Mesenchymal stem cell (in vitro differentiated cells and primary cell): Measurements from ENCODE around the gene PDP2.
A peak's percentile ranks its signal among the peaks of the same experiment; 100 is the strongest.

Experiments used
- DNase-seq: peaks from one replicate; pipeline ENCODE4 v3.0.0-alpha.2; 2013
- H2AFZ ChIP-seq: one replicate; pipeline ENCODE4 v1.6.1; 2013; ENCODE audit warnings: low read depth, mild to moderate bottlenecking, control low read depth, inconsistent platforms, low read length, moderate library complexity
- H2AK5ac ChIP-seq: 2 replicates; pipeline ENCODE4 v1.6.1; 2013; ENCODE audit warnings: low read length, moderate library complexity, mild to moderate bottlenecking, inconsistent platforms; ENCODE audit not compliant: severe bottlenecking
- H2BK120ac ChIP-seq: one replicate; pipeline ENCODE4 v1.6.1; 2013; ENCODE audit warnings: low read depth, mild to moderate bottlenecking, inconsistent platforms, low read length, moderate library complexity
- H2BK12ac ChIP-seq, 2 experiments: one replicate each; pipeline ENCODE4 v1.6.1; 2013; ENCODE audit warnings: inconsistent platforms in 2 of 2, low read length in 2 of 2, mild to moderate bottlenecking in 2 of 2, moderate library complexity in 2 of 2, control low read depth in 1 of 2
- H2BK15ac ChIP-seq: one replicate; pipeline ENCODE4 v1.6.1; 2013; ENCODE audit warnings: mild to moderate bottlenecking, low read depth, inconsistent platforms; ENCODE audit not compliant: poor library complexity, severe bottlenecking
- H2BK5ac ChIP-seq: 2 replicates; pipeline ENCODE4 v1.6.1; 2013; ENCODE audit warnings: low read depth, mild to moderate bottlenecking, low read length, control low read depth, inconsistent platforms; ENCODE audit not compliant: poor library complexity, severe bottlenecking
- H3K14ac ChIP-seq, 2 experiments: one replicate each; pipeline ENCODE4 v1.6.1; 2013; ENCODE audit warnings: inconsistent platforms in 2 of 2, low read length in 2 of 2, control low read depth in 1 of 2, mild to moderate bottlenecking in 1 of 2, moderate library complexity in 1 of 2
- H3K18ac ChIP-seq, 2 experiments: one replicate each; pipeline ENCODE4 v1.6.1; 2013; ENCODE audit warnings: inconsistent platforms in 2 of 2, low read length in 2 of 2, control low read depth in 1 of 2, low read depth in 1 of 2, mild to moderate bottlenecking in 1 of 2
- H3K23ac ChIP-seq, 2 experiments: one replicate each; pipeline ENCODE4 v1.6.1; 2013; ENCODE audit warnings: inconsistent platforms in 2 of 2, low read length in 2 of 2, mild to moderate bottlenecking in 2 of 2, moderate library complexity in 2 of 2, control low read depth in 1 of 2
- H3K27ac ChIP-seq: 2 replicates; pipeline ENCODE4 v1.5.1; 2013; ENCODE audit warnings: mild to moderate bottlenecking, moderate library complexity, low read length, control low read depth, inconsistent platforms; ENCODE audit not compliant: poor library complexity, severe bottlenecking
- H3K27me3 ChIP-seq, 2 experiments: 2 replicates each; pipeline versions ENCODE4 v1.6.1 to v1.7.0; 2013; ENCODE audit warnings: low read length in 2 of 2, mild to moderate bottlenecking in 2 of 2, moderate library complexity in 2 of 2, control low read depth in 1 of 2, inconsistent platforms in 1 of 2; ENCODE audit not compliant: control insufficient read depth in 1 of 2, insufficient read depth in 1 of 2
- H3K36me3 ChIP-seq, 2 experiments: 2 replicates each; pipeline versions ENCODE4 v1.6.1 to v1.7.0; 2013; ENCODE audit warnings: low read length in 2 of 2, control low read depth in 1 of 2, inconsistent platforms in 1 of 2, low read depth in 1 of 2, mild to moderate bottlenecking in 1 of 2; ENCODE audit not compliant: insufficient read depth in 2 of 2, control insufficient read depth in 1 of 2
- H3K4ac ChIP-seq, 2 experiments: one replicate each; pipeline ENCODE4 v1.6.1; 2013; ENCODE audit warnings: inconsistent platforms in 2 of 2, low read length in 2 of 2, mild to moderate bottlenecking in 2 of 2, moderate library complexity in 2 of 2, control low read depth in 1 of 2, low read depth in 1 of 2
- H3K4me1 ChIP-seq: 2 replicates; pipeline ENCODE4 v1.6.1; 2013; ENCODE audit warnings: low read depth, low read length, control low read depth; ENCODE audit not compliant: control insufficient read depth, insufficient read depth
- H3K4me2 ChIP-seq: 2 replicates; pipeline ENCODE4 v1.6.1; 2013; ENCODE audit warnings: low read length, mild to moderate bottlenecking, inconsistent platforms; ENCODE audit not compliant: poor library complexity, severe bottlenecking
- H3K4me3 ChIP-seq, 2 experiments: 2 replicates each; pipeline versions ENCODE4 v1.5.1 to v1.7.0; 2013; ENCODE audit warnings: low read length in 2 of 2, mild to moderate bottlenecking in 2 of 2, control low read depth in 1 of 2, low read depth in 1 of 2; ENCODE audit not compliant: insufficient read depth in 1 of 2
- H3K79me1 ChIP-seq: replicated peaks from 2 replicates; pipeline ENCODE4 v1.6.1; 2013; ENCODE audit warnings: mild to moderate bottlenecking, control low read depth, low read length, inconsistent platforms; ENCODE audit not compliant: poor library complexity, severe bottlenecking
- H3K9ac ChIP-seq: 2 replicates; pipeline ENCODE4 v1.7.0; 2013; ENCODE audit warnings: mild to moderate bottlenecking, low read length, moderate library complexity
- H3K9me3 ChIP-seq: 2 replicates; pipeline ENCODE4 v1.7.0; 2013; ENCODE audit warnings: mild to moderate bottlenecking, low read length; ENCODE audit not compliant: control insufficient read depth
- H4K8ac ChIP-seq: one replicate; pipeline ENCODE4 v1.6.1; 2013; ENCODE audit warnings: inconsistent platforms, mild to moderate bottlenecking, low read length, moderate library complexity
- H4K91ac ChIP-seq: one replicate; pipeline ENCODE4 v1.6.1; 2013; ENCODE audit warnings: mild to moderate bottlenecking, low read length, inconsistent platforms
- WGBS: methylation state at CpG from one replicate; pipeline ENCODE4 v1.1.7; 2013; ENCODE audit warnings: mixed read lengths; 5-methylcytosine and 5-hydroxymethylcytosine counted together

Gene PDP2

GRCh38 chr16:66910175-66910940 lies 30.0 kb downstream of the PDP2 start:
- H3K36me3 ChIP-seq: no peaks in the 10 kb centered on the region
- H2BK120ac ChIP-seq: no peak overlapping the region
- H2BK15ac ChIP-seq: no peak overlapping the region
- no peaks in the 10 kb centered on the region for H3K9me3 ChIP-seq
- H3K4me2 ChIP-seq: no peak overlapping the region
- no peak overlapping the region for H3K9ac ChIP-seq
- no peak overlapping the region for H4K8ac ChIP-seq
- peak overlapping the region in 1 of 2 experiments; percentile 55 for H2BK12ac ChIP-seq
- no peak overlapping the region for H3K18ac ChIP-seq
- H3K27me3 ChIP-seq: peaks cover 26 to 58% of the 10 kb centered on the region in 2 experiments
- no peak overlapping the region for H2AK5ac ChIP-seq
- no peak overlapping the region for H3K14ac ChIP-seq
- no peak overlapping the region for H2AFZ ChIP-seq
- DNase-seq: no peak
- H3K27ac ChIP-seq: no peak overlapping the region
- no peak overlapping the region for H3K4ac ChIP-seq
- no peak overlapping the region for H3K4me3 ChIP-seq
- no peaks in the 10 kb centered on the region for H3K79me1 ChIP-seq
- H3K23ac ChIP-seq: no peak overlapping the region
- 81% methylated on average over 14 of the region's 14 CpGs for WGBS
- no peak overlapping the region for H4K91ac ChIP-seq
- no peak overlapping the region for H2BK5ac ChIP-seq
- H3K4me1 ChIP-seq: peaks cover 4% of the 10 kb centered on the region

GRCh38 chr16:66911112-66911511 lies 30.8 kb downstream of the PDP2 start:
- no peaks in the 10 kb centered on the region for H3K9me3 ChIP-seq
- no peaks in the 10 kb centered on the region for H3K4me1 ChIP-seq
- no peak overlapping the region for H3K23ac ChIP-seq
- H2AFZ ChIP-seq: no peak overlapping the region
- H2AK5ac ChIP-seq: no peak overlapping the region
- H2BK5ac ChIP-seq: no peak overlapping the region
- WGBS: 82% methylated on average over 5 of the region's 5 CpGs
- H2BK120ac ChIP-seq: no peak overlapping the region
- no peak overlapping the region for H2BK12ac ChIP-seq
- H3K36me3 ChIP-seq: no peaks in the 10 kb centered on the region
- no peak overlapping the region for H3K4me3 ChIP-seq
- no peak overlapping the region for H3K9ac ChIP-seq
- H4K91ac ChIP-seq: no peak overlapping the region
- no peak overlapping the region for H2BK15ac ChIP-seq
- no peak overlapping the region for H3K27ac ChIP-seq
- no peaks in the 10 kb centered on the region for H3K79me1 ChIP-seq
- DNase-seq: no peak
- H3K27me3 ChIP-seq: peaks cover 28 to 61% of the 10 kb centered on the region in 2 experiments
- no peak overlapping the region for H3K14ac ChIP-seq
- H3K4ac ChIP-seq: no peak overlapping the region
- no peak overlapping the region for H4K8ac ChIP-seq
- H3K18ac ChIP-seq: no peak overlapping the region
- no peak overlapping the region for H3K4me2 ChIP-seq

GRCh38 chr16:66911801-66912200 lies 31.5 kb downstream of the PDP2 start:
- no peak overlapping the region for H3K9ac ChIP-seq
- peaks cover 31 to 65% of the 10 kb centered on the region in 2 experiments for H3K27me3 ChIP-seq
- H3K9me3 ChIP-seq: no peaks in the 10 kb centered on the region
- no peak overlapping the region for H3K18ac ChIP-seq
- no peak overlapping the region for H4K8ac ChIP-seq
- no peak overlapping the region for H3K4me2 ChIP-seq
- H4K91ac ChIP-seq: no peak overlapping the region
- H2BK15ac ChIP-seq: peak overlapping the region; percentile 41
- no peak overlapping the region for H3K14ac ChIP-seq
- no peak overlapping the region for H2AK5ac ChIP-seq
- H2BK5ac ChIP-seq: no peak overlapping the region
- WGBS: 95% methylated on average over 8 of the region's 8 CpGs
- no peak overlapping the region for H3K4me3 ChIP-seq
- no peak overlapping the region for H3K27ac ChIP-seq
- H3K23ac ChIP-seq: no peak overlapping the region
- no peaks in the 10 kb centered on the region for H3K79me1 ChIP-seq
- no peak overlapping the region for H3K4ac ChIP-seq
- no peak overlapping the region for H2AFZ ChIP-seq
- no peak for DNase-seq
- no peaks in the 10 kb centered on the region for H3K36me3 ChIP-seq
- no peak overlapping the region for H2BK120ac ChIP-seq
- no peak overlapping the region for H2BK12ac ChIP-seq
- H3K4me1 ChIP-seq: no peaks in the 10 kb centered on the region

- no peak overlapping the region for H2BK5ac ChIP-seq
- no peaks in the 10 kb centered on the region for H3K36me3 ChIP-seq
- no peak for DNase-seq
- H3K27ac ChIP-seq: no peak overlapping the region
- peaks cover 2% of the 10 kb centered on the region for H3K4me1 ChIP-seq
- H3K4me2 ChIP-seq: no peak overlapping the region
- no peak overlapping the region for H2AFZ ChIP-seq
- H3K14ac ChIP-seq: no peak overlapping the region
- no peak overlapping the region for H3K9ac ChIP-seq
- peaks cover 22 to 66% of the 10 kb centered on the region in 2 experiments for H3K27me3 ChIP-seq
- no peak overlapping the region for H2BK120ac ChIP-seq
- no peak overlapping the region for H4K91ac ChIP-seq
- no peak overlapping the region for H2AK5ac ChIP-seq
- no peak overlapping the region for H4K8ac ChIP-seq
- no peaks in the 10 kb centered on the region for H3K9me3 ChIP-seq
- H2BK12ac ChIP-seq: no peak overlapping the region
- H3K18ac ChIP-seq: no peak overlapping the region
- no peak overlapping the region for H3K4me3 ChIP-seq
- no peak overlapping the region for H3K4ac ChIP-seq
- 39% methylated on average over 10 of the region's 10 CpGs for WGBS
- H3K23ac ChIP-seq: no peak overlapping the region
- H3K79me1 ChIP-seq: no peaks in the 10 kb centered on the region
- no peak overlapping the region for H2BK15ac ChIP-seq
Measured at GRCh38 chr16:66913081-66913480, 32.8 kb downstream of the PDP2 start.
